ENCODE results near the gene STK33. TPM values are rescaled to one million over a fixed set of nuclear protein-coding genes. Genes with fewer than 3 reads are reported as not detected.

STK33 gene
- total RNA-seq, 1 experiment from 2014 or later, result 3.9 TPM

DNA sequence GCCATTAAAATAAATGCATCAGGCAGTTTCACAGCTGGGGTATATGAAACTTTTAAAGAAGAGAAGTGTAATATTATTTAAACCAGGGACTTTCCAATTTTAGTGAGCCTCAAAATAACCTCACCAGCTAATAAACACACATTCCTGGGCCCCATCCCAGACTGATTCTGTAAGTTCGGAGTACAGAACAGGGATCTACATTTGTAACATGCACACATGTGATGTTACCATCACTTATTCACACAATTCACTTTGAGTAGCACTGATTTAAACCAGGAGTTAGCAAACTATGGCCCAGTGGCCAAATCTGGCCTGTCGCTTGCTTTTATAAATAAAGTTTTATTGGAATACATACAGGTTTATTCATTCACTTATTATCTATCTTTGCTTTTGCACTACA is 62.0 kb downstream of the STK33 start:
- TF ChIP-seq, protein P1, sequence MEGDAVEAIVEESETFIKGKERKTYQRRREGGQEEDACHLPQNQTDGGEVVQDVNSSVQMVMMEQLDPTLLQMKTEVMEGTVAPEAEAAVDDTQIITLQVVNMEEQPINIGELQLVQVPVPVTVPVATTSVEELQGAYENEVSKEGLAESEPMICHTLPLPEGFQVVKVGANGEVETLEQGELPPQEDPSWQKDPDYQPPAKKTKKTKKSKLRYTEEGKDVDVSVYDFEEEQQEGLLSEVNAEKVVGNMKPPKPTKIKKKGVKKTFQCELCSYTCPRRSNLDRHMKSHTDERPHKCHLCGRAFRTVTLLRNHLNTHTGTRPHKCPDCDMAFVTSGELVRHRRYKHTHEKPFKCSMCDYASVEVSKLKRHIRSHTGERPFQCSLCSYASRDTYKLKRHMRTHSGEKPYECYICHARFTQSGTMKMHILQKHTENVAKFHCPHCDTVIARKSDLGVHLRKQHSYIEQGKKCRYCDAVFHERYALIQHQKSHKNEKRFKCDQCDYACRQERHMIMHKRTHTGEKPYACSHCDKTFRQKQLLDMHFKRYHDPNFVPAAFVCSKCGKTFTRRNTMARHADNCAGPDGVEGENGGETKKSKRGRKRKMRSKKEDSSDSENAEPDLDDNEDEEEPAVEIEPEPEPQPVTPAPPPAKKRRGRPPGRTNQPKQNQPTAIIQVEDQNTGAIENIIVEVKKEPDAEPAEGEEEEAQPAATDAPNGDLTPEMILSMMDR (IDR thresholded peaks at IDR 0.05), result no peak
- TF ChIP-seq SIN3A (IDR thresholded peaks at IDR 0.05; ENCODE audit: borderline replicate concordance, insufficient read depth, low read depth, low read length), result no peak
- TF ChIP-seq POLR2AphosphoS5 (IDR thresholded peaks at IDR 0.05; ENCODE audit: low read depth, low read length), result no peak
- H3K36me3 ChIP-seq (ENCODE audit: control insufficient read depth, insufficient read depth, low read length), result no peaks in the 10 kb centered on the region
- H3K4me1 ChIP-seq (ENCODE audit: control insufficient read depth, insufficient read depth, low read length), result no peaks in the 10 kb centered on the region
- intact Hi-C loops (cut with micrococcal nuclease; ENCODE audit: unreplicated experiment), result no loop called here
- no peak for DNase-seq (ENCODE audit: low read depth, low spot score)
- H3K27me3 ChIP-seq (ENCODE audit: control insufficient read depth, insufficient read depth, low read length), result no peaks in the 10 kb centered on the region; the same call in 1 of the 2 replicates
- ChIA-PET POLR2A (no interaction called here), CTCF (no interaction called here)
- in situ Hi-C loops (cut with HindIII; ENCODE audit: low pct_unique_long_range_greater_than_20kb, low sequenced_read_pairs), result no loop called here
- ATAC-seq, result no peak
- no peak overlapping the region for H3K27ac ChIP-seq (ENCODE audit: low read length)
- BruUV-seq (replicated peaks), result no TSS peak
- no peak overlapping the region for H3K4me3 ChIP-seq (ENCODE audit: low read depth in 2 of 2, low read length in 2 of 2)
- H3K9me3 ChIP-seq (ENCODE audit: control insufficient read depth, insufficient read depth, low read depth, low read length), result no peaks in the 10 kb centered on the region

DNA sequence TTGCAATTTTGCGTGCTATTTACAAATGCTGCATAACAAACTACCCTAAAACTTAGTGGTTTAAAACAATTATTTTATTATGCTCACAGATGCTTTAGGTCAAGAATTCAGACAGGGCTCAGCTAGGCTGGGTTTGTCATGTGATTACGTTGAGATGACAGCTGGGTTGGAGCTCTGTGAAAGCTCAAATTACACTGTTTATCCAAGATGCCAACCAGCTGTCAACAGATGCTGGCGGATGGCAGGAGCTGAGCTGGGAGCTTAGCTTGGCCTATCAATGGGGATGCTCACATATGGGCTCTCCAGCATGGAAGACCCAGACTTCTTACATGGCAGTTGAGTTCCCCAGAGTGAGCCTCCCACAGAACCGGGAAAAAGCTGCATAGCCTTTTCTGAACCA is 62.7 kb downstream of the STK33 start:
- Histone ChIP-seq H3K27me3 (ENCODE audit: control insufficient read depth, insufficient read depth, low read length) (no peaks in the 10 kb centered on the region; the same call in 1 of the 2 replicates), H3K4me1 (ENCODE audit: control insufficient read depth, insufficient read depth, low read length) (no peaks in the 10 kb centered on the region), H3K4me3 (ENCODE audit: low read depth in 2 of 2, low read length in 2 of 2) (no peak overlapping the region), H3K9me3 (ENCODE audit: control insufficient read depth, insufficient read depth, low read depth, low read length) (no peaks in the 10 kb centered on the region), H3K36me3 (ENCODE audit: control insufficient read depth, insufficient read depth, low read length) (no peaks in the 10 kb centered on the region), H3K27ac (ENCODE audit: low read length) (no peak overlapping the region)
- in situ Hi-C loops (cut with HindIII; ENCODE audit: low pct_unique_long_range_greater_than_20kb, low sequenced_read_pairs) (no loop called here), intact Hi-C loops (cut with micrococcal nuclease; ENCODE audit: unreplicated experiment) (no loop called here)
- POLR2A ChIA-PET, result no interaction called here
- ATAC-seq, result no peak
- TF ChIP-seq SIN3A (IDR thresholded peaks at IDR 0.05; ENCODE audit: borderline replicate concordance, insufficient read depth, low read depth, low read length), result no peak
- no peak for TF ChIP-seq TCF7L2 (IDR thresholded peaks at IDR 0.05; ENCODE audit: low read depth, low read length)
- TF ChIP-seq, protein P1 (IDR thresholded peaks at IDR 0.05), result no peak
- TF ChIP-seq, protein P2, sequence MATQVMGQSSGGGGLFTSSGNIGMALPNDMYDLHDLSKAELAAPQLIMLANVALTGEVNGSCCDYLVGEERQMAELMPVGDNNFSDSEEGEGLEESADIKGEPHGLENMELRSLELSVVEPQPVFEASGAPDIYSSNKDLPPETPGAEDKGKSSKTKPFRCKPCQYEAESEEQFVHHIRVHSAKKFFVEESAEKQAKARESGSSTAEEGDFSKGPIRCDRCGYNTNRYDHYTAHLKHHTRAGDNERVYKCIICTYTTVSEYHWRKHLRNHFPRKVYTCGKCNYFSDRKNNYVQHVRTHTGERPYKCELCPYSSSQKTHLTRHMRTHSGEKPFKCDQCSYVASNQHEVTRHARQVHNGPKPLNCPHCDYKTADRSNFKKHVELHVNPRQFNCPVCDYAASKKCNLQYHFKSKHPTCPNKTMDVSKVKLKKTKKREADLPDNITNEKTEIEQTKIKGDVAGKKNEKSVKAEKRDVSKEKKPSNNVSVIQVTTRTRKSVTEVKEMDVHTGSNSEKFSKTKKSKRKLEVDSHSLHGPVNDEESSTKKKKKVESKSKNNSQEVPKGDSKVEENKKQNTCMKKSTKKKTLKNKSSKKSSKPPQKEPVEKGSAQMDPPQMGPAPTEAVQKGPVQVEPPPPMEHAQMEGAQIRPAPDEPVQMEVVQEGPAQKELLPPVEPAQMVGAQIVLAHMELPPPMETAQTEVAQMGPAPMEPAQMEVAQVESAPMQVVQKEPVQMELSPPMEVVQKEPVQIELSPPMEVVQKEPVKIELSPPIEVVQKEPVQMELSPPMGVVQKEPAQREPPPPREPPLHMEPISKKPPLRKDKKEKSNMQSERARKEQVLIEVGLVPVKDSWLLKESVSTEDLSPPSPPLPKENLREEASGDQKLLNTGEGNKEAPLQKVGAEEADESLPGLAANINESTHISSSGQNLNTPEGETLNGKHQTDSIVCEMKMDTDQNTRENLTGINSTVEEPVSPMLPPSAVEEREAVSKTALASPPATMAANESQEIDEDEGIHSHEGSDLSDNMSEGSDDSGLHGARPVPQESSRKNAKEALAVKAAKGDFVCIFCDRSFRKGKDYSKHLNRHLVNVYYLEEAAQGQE (IDR thresholded peaks at IDR 0.05; ENCODE audit: insufficient read depth in 1 of 2, low read depth in 2 of 2, low read length in 1 of 2), result no peak
- TF ChIP-seq POLR2AphosphoS5 (IDR thresholded peaks at IDR 0.05; ENCODE audit: low read depth, low read length), result no peak
- CTCF ChIA-PET, result no interaction called here
- DNase-seq (ENCODE audit: low read depth, low spot score), result no peak
- BruUV-seq (replicated peaks), result no TSS peak

All from Panc1 (cell line).